ENCODE results near the gene RMP24.
"Not testable (repeated sequence)": the region's sequence is repeated elsewhere in the genome, so short reads cannot be mapped to it uniquely, and the experiment has no call there.

RMP24 gene

GRCh38 chr18:35969676-35970075 lies 2.8 kb upstream of the RMP24 start:
- no peak for DNase-seq

DNA sequence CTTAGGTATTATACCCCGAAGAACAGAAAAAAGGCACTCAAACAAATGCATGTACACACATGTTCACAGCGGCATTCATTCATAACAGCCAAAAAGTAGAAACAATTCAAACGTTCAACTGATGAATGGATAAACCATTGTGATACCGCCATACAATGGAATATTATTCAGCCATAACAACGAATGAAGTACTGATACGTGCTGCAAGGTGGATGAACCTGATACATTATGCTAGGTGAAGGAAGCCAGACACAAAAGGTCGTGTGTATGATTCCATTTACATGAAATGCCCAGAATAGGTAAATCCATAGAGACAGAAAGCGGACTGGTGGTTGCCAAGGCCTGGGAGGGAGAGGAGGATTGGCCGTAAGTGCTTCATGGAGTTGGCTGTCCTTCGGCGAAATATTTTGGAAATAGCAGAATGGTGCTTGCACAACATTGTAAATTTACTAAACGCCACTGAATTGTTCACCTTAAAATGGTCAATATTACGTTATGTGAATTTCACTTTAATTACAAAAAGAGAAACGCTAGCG lies 750 bp upstream of the RMP24 start:
- no peak for DNase-seq

- no peak for DNase-seq
Measured at GRCh38 chr18:35973650-35974049, 1.2 kb downstream of the RMP24 start.

DNA sequence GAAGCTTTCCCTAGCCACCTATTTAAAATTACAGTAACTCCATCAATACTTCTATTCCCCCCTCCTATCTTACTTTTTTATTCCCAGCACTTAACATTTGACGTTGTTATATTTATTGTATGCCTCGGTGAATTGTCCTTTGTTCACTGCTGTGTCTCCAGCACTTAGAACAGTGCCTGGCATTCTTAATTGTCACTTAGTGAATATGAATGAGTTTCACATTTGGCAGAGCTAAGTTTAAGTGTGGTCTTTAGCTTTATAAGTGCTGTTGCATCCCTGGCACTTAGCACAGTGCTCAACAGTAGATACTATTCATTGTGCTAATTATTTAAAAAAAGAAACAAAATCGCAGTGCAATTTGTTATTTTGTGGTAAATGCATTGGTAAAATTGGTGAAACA lies 1.7 kb downstream of the RMP24 start:
- DNase-seq, result no peak

GRCh38 chr18:35979112-35979511 lies 6.6 kb downstream of the RMP24 start:
- no peak for DNase-seq

DNA sequence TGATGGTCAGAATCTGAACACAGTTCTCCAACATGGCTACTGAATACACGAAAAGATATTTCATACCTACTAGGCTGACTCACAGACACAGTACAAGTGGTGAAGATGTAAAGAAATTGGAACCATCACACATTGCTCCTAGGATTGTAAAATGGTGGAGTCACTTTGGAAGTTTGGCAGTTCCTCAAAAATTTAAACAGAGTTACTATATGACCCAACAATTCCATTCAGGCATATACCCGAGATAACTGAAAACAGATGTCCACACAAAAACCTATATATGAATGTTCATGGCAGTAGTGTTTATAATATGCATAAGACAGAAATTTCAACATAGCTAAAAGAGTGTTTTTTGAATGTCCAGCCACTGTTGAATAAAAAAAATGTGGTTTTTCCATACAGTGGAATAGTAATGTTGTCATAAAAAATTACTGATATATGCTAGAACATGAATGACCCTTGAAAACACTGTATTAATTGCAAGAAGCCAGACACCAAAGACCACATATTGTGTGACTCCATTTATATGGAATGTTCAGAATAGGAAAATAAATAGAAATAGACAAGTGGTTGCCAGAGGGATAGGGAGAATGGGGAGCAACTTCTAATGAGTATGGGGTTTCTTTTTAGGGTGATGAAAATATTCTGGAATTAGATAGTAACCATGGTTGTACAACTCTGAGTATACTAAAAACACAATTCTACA lies 10.1 kb downstream of the RMP24 start:
- no peak for DNase-seq

DNA sequence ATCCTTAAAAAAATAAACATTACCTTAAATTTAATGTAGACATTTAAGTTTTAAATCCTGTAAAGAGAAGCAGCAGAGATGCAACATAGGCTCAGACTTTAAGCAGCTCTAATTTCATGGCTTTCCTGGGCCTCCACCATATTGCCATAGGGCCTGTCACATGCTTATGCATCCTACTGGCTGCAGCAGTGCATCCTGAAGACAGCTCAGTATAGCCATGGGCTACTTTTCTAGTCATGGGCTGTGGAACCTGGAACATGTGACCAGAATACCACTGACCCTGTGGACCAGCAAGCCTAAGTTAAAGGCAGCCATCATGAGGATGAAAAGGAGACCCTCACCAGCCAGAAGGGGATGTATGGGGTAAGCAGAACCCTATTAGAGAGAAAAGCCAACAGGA lies 10.7 kb downstream of the RMP24 start:
- no peak for DNase-seq

- no peak for DNase-seq
Measured at GRCh38 chr18:35983818-35984217, 11.3 kb downstream of the RMP24 start.

DNA sequence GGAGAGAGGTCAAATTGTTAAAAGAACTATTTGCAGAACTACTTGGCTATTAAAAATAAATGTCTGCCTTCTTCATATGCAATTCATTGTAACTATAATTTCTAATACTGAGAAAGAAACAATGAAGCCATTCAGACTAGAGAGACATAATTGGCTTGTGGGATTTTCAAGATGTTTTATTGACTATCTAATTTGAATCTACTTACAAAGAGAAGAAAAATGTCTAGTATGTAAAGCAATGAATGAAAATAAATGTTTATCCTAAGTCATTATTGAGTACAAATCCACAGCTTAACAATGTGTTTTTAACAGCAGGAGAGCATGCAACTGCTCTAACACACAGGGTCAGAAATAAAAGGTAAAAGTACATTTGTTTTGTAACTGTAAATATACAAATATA lies 19.2 kb downstream of the RMP24 start:
- DNase-seq, result no peak

GRCh38 chr18:35993013-35993412 lies 20.5 kb downstream of the RMP24 start:
- no peak for DNase-seq

GRCh38 chr18:35998967-35999366 lies 26.5 kb downstream of the RMP24 start:
- no peak for DNase-seq

- DNase-seq, result no peak
Measured at GRCh38 chr18:35999925-36000324, 27.4 kb downstream of the RMP24 start.

DNA sequence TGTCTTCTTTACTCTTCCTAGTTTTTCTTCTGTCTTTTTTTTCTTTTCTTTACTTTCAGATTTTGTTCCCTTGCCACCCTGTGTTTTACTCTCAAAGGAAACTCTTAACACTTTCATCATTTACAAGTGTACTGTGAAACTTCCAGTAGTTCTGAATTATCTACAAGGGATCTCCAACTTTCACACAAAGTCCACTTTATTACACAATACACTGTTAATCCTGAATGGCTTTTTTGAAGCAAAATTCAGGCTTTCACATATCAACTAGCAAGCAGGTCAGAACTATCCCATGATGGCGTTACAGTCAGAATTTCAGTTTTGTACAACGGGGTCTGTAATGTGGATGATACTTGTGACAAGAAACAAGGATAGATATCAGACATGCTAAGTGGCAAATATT lies 34.5 kb downstream of the RMP24 start:
- no peak for DNase-seq

GRCh38 chr18:36009214-36009613 lies 36.7 kb downstream of the RMP24 start:
- no peak for DNase-seq

DNA sequence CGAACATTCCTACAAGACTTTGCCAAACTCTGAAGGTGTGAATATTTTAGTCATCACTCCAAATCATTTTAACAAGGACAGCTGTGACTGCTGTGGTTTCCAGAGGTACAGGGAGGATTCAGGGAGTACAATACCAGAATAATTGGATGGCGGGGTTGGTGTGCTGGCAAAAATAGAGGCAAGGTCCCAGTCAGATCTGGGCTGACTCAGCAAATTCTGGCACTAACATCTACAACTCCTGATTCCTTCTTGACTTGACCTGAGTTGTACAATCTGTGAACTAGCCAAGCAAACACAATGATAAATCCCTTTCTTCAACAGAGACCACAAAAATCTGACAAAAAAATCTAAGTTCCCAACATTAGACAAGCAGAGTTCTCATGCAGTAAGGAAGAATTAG lies 40.4 kb downstream of the RMP24 start:
- no peak for DNase-seq

- no peak for DNase-seq
Measured at GRCh38 chr18:36015629-36016028, 43.1 kb downstream of the RMP24 start.

DNA sequence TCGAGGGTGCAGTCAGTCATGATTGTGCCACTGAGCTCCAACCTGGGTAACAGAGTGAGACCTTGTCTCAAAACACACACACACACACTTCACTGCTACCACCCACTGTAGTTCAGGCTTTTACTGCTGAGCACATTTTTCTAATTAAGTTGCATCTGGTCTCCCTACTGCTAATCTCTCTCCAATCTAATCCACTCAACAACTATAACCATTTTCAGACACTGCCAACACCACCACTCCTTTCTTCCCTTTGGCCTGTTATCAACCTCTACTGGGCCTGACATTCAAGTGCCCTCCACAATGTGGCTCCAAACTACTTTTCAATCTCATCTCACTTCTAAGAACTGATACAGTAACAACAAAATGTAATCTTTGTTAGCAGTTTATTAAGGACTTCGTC lies 44.8 kb downstream of the RMP24 start:
- DNase-seq, result no peak

DNA sequence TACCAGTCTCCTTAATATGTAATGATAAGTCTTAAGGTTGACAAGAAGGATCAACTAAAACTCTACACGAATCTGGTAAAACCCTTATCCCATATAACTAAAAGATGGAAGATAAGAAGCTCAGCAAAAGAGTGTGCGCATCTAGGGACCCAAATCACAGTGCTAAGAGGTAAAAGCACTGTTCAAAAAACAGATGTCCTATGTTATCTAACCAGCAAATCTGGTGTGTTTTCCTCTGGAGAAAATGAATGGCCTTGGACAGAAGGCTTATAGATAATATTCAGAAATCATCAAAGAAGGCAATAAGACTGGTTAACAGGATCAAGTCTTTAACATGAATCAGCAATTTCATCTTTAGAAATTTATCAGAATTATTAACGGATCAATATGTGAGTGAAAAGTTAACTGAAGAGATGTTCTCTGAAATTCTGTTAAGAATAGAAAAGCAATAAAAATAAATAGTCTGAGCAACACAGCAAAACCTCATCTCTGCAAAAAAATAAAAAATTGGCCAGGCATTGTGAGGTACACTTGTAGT lies 47.8 kb downstream of the RMP24 start:
- no peak for DNase-seq

GRCh38 chr18:36023336-36023735 lies 50.9 kb downstream of the RMP24 start:
- DNase-seq, result no peak

DNA sequence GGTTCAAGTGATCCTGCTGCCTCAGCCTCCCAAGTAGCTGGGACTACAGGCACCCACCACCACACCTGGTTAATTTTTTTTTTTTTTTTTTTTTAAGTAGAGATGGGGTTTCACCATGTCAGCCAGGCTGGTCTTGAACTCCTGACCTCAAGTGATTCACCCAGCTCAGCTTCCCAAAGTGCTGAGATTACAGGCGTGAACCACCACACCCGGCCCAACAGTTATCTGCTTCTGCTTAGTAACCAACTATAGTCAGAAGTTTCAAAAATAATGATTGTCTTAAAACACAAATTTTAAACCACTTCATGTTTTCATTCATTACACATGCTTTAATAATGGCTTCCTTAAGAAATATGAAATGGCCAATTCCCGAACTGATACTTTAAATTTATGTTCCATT lies 51.8 kb downstream of the RMP24 start:
- not testable (repeated sequence) for DNase-seq

GRCh38 chr18:36025025-36025424 lies 52.5 kb downstream of the RMP24 start:
- no peak for DNase-seq

DNA sequence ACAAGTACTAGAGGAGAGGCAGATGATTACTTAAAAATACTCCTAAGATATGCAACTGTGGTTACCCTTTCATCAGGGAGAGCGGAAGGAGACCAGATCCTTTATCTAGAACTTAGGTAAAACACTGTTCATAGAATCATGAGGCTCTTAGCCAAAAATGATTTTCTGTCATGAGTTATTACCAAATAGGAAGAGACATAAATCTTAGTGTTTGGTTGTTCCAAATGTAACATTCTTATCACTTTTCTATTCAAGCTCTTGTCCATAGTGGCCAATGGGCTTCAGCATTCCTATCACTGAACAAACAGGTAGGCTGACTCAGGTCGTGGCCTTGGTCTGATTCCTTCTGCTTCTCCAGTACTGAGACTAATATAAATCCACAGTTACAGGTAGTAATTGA lies 56.4 kb downstream of the RMP24 start:
- no peak for DNase-seq

All from CD4-positive, alpha-beta T cell treated with Interferon gamma for 1 hour (primary cell).